Smooth muscle cell (in vitro differentiated cells): ENCODE measurements around the gene EMC9. TPM values are rescaled to one million over a fixed set of nuclear protein-coding genes. Genes with fewer than 3 reads are reported as not detected.

Experiments used
- DNase-seq: peaks from one replicate; lab custom pipeline; 2025; ENCODE audit not compliant: unreplicated experiment; lab: John Stamatoyannopoulos, UW
- H2AFZ ChIP-seq: fragments of 200-600 bp; sonication (generic); 2 replicates; pipeline ENCODE4 v1.6.0; 2016; ENCODE audit warnings: antibody characterized with exemption, low read depth, mild to moderate bottlenecking
- H3F3A ChIP-seq: fragments of 200-600 bp; sonication (generic); 2 replicates; pipeline ENCODE4 v1.6.0; 2017; ENCODE audit warnings: antibody characterized with exemption, low read depth
- H3K27ac ChIP-seq: fragments of 200-600 bp; sonication (generic); 2 replicates; pipeline ENCODE4 v1.5.1; 2016; ENCODE audit warnings: low read depth, mild to moderate bottlenecking
- H3K27me3 ChIP-seq: fragments of 200-600 bp; sonication (generic); 2 replicates; pipeline ENCODE4 v1.6.1; 2016; ENCODE audit warnings: low read depth, mild to moderate bottlenecking
- H3K36me3 ChIP-seq: fragments of 200-600 bp; sonication (generic); 2 replicates; pipeline ENCODE4 v1.5.1; 2016; ENCODE audit warnings: low read depth
- H3K4me1 ChIP-seq: fragments of 200-600 bp; sonication (generic); 2 replicates; pipeline ENCODE4 v1.5.1; 2016; ENCODE audit warnings: low read depth
- H3K4me2 ChIP-seq: fragments of 200-600 bp; sonication (generic); 2 replicates; pipeline ENCODE4 v1.6.0; 2016; ENCODE audit warnings: mild to moderate bottlenecking
- H3K4me3 ChIP-seq: fragments of 200-600 bp; sonication (generic); 2 replicates; pipeline ENCODE4 v1.5.1; 2016; ENCODE audit warnings: mild to moderate bottlenecking
- H3K79me2 ChIP-seq: fragments of 200-600 bp; sonication (generic); 2 replicates; pipeline ENCODE4 v1.6.0; 2016; ENCODE audit warnings: low read depth, mild to moderate bottlenecking
- H3K9ac ChIP-seq: fragments of 200-600 bp; sonication (generic); 2 replicates; pipeline ENCODE4 v1.6.0; 2016; ENCODE audit warnings: low read depth
- H3K9me3 ChIP-seq: fragments of 200-600 bp; sonication (generic); replicated peaks from 2 replicates; pipeline ENCODE4 v1.5.1; 2016; ENCODE audit warnings: low read depth
- H4K20me1 ChIP-seq: fragments of 200-600 bp; sonication (generic); 2 replicates; pipeline ENCODE4 v1.6.0; 2016; ENCODE audit warnings: low read depth
- WGBS: methylation state at CpG from one replicate; pipeline ENCODE4 v1.1.7; 2016; ENCODE audit warnings: low lambda C conversion rate; 5-methylcytosine and 5-hydroxymethylcytosine counted together
- polyA plus RNA-seq: library from polyadenylated mRNA; unstranded; fragments of >200 nt; fragmentation: Nextera tagmentation; extraction: Ambion mirVana; gene quantifications from 2 replicates; pipeline ENCODE4 v1.2.1, GENCODE V29; 2016
- total RNA-seq: library from RNA; depleted of rRNA; stranded (reverse); fragments of >200 nt; gene quantifications from 2 replicates; pipeline ENCODE4 v1.2.3, GENCODE V29; 2014
- TF ChIP-seq, protein P1 (sequence below): fragments of 200-600 bp; sonication (generic); IDR thresholded peaks from 2 replicates; pipeline ENCODE4 v1.5.1; 2017; ENCODE audit warnings: borderline replicate concordance, mild to moderate bottlenecking, antibody characterized with exemption; ENCODE audit not compliant: insufficient read depth, poor library complexity, severe bottlenecking

EMC9 gene
- total and polyA plus RNA-seq, 2 experiments from 2014 or later = 6.3 to 11.9 TPM

GRCh38 chr14:24132061-24132685 is 9.2 kb downstream of the EMC9 start:
- Histone ChIP-seq H3K79me2 (no peaks in the 10 kb centered on the region), H3K27me3 (no peaks in the 10 kb centered on the region), H3F3A (no peaks in the 10 kb centered on the region), H3K4me2 (no peak overlapping the region), H3K27ac (no peak overlapping the region), H3K9ac (no peak overlapping the region), H3K4me1 (peaks cover 10% of the 10 kb centered on the region), H3K9me3 (no peaks in the 10 kb centered on the region), H2AFZ (no peak overlapping the region), H3K36me3 (no peaks in the 10 kb centered on the region), H3K4me3 (no peak overlapping the region), H4K20me1 (no peaks in the 10 kb centered on the region)
- WGBS = 88% methylated on average over 23 of the region's 24 CpGs
- no peak for DNase-seq
- TF ChIP-seq, protein P1, sequence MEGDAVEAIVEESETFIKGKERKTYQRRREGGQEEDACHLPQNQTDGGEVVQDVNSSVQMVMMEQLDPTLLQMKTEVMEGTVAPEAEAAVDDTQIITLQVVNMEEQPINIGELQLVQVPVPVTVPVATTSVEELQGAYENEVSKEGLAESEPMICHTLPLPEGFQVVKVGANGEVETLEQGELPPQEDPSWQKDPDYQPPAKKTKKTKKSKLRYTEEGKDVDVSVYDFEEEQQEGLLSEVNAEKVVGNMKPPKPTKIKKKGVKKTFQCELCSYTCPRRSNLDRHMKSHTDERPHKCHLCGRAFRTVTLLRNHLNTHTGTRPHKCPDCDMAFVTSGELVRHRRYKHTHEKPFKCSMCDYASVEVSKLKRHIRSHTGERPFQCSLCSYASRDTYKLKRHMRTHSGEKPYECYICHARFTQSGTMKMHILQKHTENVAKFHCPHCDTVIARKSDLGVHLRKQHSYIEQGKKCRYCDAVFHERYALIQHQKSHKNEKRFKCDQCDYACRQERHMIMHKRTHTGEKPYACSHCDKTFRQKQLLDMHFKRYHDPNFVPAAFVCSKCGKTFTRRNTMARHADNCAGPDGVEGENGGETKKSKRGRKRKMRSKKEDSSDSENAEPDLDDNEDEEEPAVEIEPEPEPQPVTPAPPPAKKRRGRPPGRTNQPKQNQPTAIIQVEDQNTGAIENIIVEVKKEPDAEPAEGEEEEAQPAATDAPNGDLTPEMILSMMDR = no peak

DNA sequence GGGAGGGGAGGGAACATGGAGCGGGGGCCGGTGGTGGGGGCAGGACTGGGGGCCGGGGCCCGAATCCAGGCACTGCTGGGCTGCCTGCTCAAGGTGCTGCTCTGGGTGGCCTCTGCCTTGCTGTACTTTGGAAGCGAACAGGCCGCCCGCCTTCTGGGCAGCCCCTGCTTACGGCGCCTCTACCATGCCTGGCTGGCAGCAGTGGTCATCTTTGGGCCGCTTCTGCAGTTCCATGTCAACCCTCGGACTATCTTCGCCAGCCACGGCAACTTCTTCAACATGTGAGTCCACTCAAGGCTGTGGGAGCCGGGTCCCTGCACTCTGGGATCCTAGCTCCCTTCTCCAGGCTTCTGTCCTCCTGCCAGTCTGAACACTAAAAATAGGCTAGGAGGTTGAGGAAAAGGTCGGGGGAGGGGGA is 9.8 kb downstream of the EMC9 start:
- 84% methylated on average over 7 of the region's 15 CpGs for WGBS
- H3K27me3 ChIP-seq = no peaks in the 10 kb centered on the region
- no peak overlapping the region for H3K9ac ChIP-seq
- no peak overlapping the region for H3K4me3 ChIP-seq
- no peaks in the 10 kb centered on the region for H3K79me2 ChIP-seq
- H4K20me1 ChIP-seq = no peaks in the 10 kb centered on the region
- no peak overlapping the region for H3K4me2 ChIP-seq
- H2AFZ ChIP-seq = no peak overlapping the region
- H3K36me3 ChIP-seq = no peaks in the 10 kb centered on the region
- no peaks in the 10 kb centered on the region for H3K9me3 ChIP-seq
- H3K27ac ChIP-seq = no peak overlapping the region
- no peak for DNase-seq
- H3K4me1 ChIP-seq = peaks cover 5% of the 10 kb centered on the region
- TF ChIP-seq, protein P1 = no peak
- H3F3A ChIP-seq = no peaks in the 10 kb centered on the region

- DNase-seq = no peak
Measured at GRCh38 chr14:24130717-24131548, 10.5 kb downstream of the EMC9 start.

More at GRCh38 chr14:24130717-24131548, 10.5 kb downstream of the EMC9 start:
- Histone ChIP-seq H4K20me1 (no peaks in the 10 kb centered on the region), H3K27me3 (no peaks in the 10 kb centered on the region), H3K27ac (no peak overlapping the region), H3K4me1 (peaks cover 4% of the 10 kb centered on the region), H3K9ac (no peak overlapping the region), H3K79me2 (no peaks in the 10 kb centered on the region), H3K9me3 (no peaks in the 10 kb centered on the region), H3K36me3 (no peaks in the 10 kb centered on the region), H3K4me2 (no peak overlapping the region), H3K4me3 (no peak overlapping the region), H2AFZ (no peak overlapping the region), H3F3A (no peaks in the 10 kb centered on the region)
- WGBS = 77% methylated on average over 5 of the region's 7 CpGs
- TF ChIP-seq, protein P1 = no peak
